ENCODE measurements around the gene PIGQ.
A peak's percentile ranks its signal among the peaks of the same experiment; 100 is the strongest.

The PIGQ gene

DNA sequence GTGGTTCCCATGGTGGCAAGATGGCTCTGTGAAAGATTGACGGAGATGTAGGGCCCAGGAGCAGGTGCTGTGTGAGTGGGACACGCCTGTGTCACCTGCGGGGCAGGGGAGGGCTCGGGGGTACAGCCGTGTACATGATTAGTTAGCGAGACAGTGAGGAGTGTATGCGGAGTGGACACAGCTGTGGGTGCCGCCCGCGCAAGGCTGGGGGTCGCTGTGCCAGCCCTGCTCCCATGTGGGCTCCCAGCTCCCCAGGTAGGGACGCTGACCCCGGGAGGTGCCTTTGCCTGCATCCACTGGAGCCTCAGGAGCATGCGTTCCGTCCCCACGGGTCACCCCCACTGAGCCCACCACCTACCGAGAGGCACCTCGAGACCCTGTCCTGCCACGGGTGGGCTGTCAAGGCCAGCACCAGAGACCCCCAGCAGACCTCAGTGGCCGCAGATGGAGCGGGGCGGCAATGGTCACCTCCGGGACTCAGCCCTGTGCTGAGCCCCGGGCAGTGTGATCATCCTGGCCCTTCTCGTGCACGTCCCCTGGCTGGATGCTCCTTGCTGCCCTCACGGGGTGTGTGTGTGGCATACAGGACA is 34.8 kb upstream of the PIGQ start:
- DNase-seq (ENCODE audit: low spot score) (no peak), ATAC-seq (ENCODE audit: low read depth) (peak; percentile 7; the same call in 2 of the 3 replicates)
- Histone ChIP-seq H3K27ac (ENCODE audit: poor library complexity, severe bottlenecking) (peak overlapping the region; percentile 2), H3K36me3 (ENCODE audit: low read depth) (peaks cover 17% of the 10 kb centered on the region), H3K9me3 (ENCODE audit: severe bottlenecking) (no peaks in the 10 kb centered on the region), H3K27me3 (ENCODE audit: insufficient read depth, poor library complexity, severe bottlenecking) (no peaks in the 10 kb centered on the region), H3K4me1 (ENCODE audit: insufficient read depth, poor library complexity, severe bottlenecking) (peaks cover 8% of the 10 kb centered on the region), H3K4me3 (ENCODE audit: severe bottlenecking) (no peak overlapping the region)
- TF ChIP-seq, protein P1, sequence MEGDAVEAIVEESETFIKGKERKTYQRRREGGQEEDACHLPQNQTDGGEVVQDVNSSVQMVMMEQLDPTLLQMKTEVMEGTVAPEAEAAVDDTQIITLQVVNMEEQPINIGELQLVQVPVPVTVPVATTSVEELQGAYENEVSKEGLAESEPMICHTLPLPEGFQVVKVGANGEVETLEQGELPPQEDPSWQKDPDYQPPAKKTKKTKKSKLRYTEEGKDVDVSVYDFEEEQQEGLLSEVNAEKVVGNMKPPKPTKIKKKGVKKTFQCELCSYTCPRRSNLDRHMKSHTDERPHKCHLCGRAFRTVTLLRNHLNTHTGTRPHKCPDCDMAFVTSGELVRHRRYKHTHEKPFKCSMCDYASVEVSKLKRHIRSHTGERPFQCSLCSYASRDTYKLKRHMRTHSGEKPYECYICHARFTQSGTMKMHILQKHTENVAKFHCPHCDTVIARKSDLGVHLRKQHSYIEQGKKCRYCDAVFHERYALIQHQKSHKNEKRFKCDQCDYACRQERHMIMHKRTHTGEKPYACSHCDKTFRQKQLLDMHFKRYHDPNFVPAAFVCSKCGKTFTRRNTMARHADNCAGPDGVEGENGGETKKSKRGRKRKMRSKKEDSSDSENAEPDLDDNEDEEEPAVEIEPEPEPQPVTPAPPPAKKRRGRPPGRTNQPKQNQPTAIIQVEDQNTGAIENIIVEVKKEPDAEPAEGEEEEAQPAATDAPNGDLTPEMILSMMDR (IDR thresholded peaks at IDR 0.05; ENCODE audit: poor library complexity, severe bottlenecking) = no peak

- Histone ChIP-seq H3K36me3 (ENCODE audit: low read depth) (peaks cover 24% of the 10 kb centered on the region), H3K27ac (ENCODE audit: poor library complexity, severe bottlenecking) (peak overlapping the region; percentile 2), H3K27me3 (ENCODE audit: insufficient read depth, poor library complexity, severe bottlenecking) (no peaks in the 10 kb centered on the region), H3K4me3 (ENCODE audit: severe bottlenecking) (no peak overlapping the region), H3K4me1 (ENCODE audit: insufficient read depth, poor library complexity, severe bottlenecking) (peaks cover 8% of the 10 kb centered on the region), H3K9me3 (ENCODE audit: severe bottlenecking) (no peaks in the 10 kb centered on the region)
- TF ChIP-seq, protein P1 (IDR thresholded peaks at IDR 0.05; ENCODE audit: poor library complexity, severe bottlenecking) = no peak
- ATAC-seq (ENCODE audit: low read depth) = peak; percentile 92
- no peak for DNase-seq (ENCODE audit: low spot score)
These were observed 34.0 kb upstream of the PIGQ start for GRCh38 chr16:535446-536405.

- ATAC-seq (ENCODE audit: low read depth) = no peak
- H3K36me3 ChIP-seq (ENCODE audit: low read depth) = peaks cover 29% of the 10 kb centered on the region
These were observed 33.0 kb upstream of the PIGQ start for GRCh38 chr16:536746-537145.

DNA sequence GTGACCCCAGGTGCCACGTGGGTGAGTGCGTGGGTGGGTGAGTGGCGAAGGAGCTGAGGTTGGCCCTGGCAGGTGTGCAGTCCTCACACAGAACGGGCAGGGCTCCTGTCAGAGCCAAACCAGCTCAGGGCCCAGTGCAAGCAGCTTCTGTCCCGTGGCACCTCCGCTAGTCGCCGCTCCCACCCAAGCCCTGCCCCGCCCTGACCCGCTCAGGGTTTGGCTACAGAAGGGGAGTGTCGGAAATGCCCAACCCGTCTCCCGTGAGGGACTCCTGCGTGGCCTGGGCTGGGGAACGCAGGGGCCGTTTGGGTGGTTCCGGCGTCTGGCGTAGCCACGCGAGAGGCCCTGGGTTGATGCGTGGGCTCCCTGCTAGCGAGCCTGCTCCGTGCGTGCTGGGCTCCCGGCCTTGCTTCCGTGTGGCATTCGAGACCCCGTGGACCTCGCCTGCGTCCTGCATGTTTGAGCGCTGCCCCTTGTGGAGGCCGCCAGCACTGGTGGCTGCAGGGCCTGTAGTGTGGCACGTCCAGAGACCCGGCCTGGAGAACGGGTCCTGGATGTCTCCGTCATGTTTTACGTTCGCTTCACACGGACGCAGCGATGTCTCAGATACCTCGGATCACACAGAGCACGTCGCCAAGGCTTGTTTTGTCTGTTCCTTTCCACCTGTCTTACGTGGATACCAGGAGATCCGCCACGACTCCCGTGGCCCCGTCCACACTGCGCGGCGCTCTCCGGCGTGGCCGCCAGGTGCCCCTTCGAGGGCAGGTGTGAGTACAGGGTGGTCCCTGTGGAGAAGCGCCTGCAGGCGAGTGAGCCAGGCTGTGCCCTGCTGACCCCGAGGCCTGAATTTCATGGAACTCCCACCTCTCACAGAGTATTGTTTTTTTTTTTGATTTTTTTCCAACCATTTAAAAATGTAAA is 32.1 kb upstream of the PIGQ start:
- TF ChIP-seq, protein P1 (IDR thresholded peaks at IDR 0.05; ENCODE audit: poor library complexity, severe bottlenecking) = no peak
- no peaks in the 10 kb centered on the region for H3K27me3 ChIP-seq (ENCODE audit: insufficient read depth, poor library complexity, severe bottlenecking)
- no peak overlapping the region for H3K27ac ChIP-seq (ENCODE audit: poor library complexity, severe bottlenecking)
- no peak overlapping the region for H3K4me3 ChIP-seq (ENCODE audit: severe bottlenecking)
- H3K36me3 ChIP-seq (ENCODE audit: low read depth) = peaks cover 29% of the 10 kb centered on the region
- H3K4me1 ChIP-seq (ENCODE audit: insufficient read depth, poor library complexity, severe bottlenecking) = peaks cover 8% of the 10 kb centered on the region
- no peak for DNase-seq (ENCODE audit: low spot score)
- no peak for ATAC-seq (ENCODE audit: low read depth)
- H3K9me3 ChIP-seq (ENCODE audit: severe bottlenecking) = no peaks in the 10 kb centered on the region

More at GRCh38 chr16:536746-537145, 33.0 kb upstream of the PIGQ start:
- Histone ChIP-seq H3K9me3 (ENCODE audit: severe bottlenecking) (no peaks in the 10 kb centered on the region), H3K4me1 (ENCODE audit: insufficient read depth, poor library complexity, severe bottlenecking) (peaks cover 8% of the 10 kb centered on the region), H3K27ac (ENCODE audit: poor library complexity, severe bottlenecking) (no peak overlapping the region), H3K4me3 (ENCODE audit: severe bottlenecking) (no peak overlapping the region), H3K27me3 (ENCODE audit: insufficient read depth, poor library complexity, severe bottlenecking) (no peaks in the 10 kb centered on the region)
- DNase-seq (ENCODE audit: low spot score) = no peak
- TF ChIP-seq, protein P1 (IDR thresholded peaks at IDR 0.05; ENCODE audit: poor library complexity, severe bottlenecking) = no peak
